ENCODE measurements around the gene SH3YL1.

Gene SH3YL1

DNA sequence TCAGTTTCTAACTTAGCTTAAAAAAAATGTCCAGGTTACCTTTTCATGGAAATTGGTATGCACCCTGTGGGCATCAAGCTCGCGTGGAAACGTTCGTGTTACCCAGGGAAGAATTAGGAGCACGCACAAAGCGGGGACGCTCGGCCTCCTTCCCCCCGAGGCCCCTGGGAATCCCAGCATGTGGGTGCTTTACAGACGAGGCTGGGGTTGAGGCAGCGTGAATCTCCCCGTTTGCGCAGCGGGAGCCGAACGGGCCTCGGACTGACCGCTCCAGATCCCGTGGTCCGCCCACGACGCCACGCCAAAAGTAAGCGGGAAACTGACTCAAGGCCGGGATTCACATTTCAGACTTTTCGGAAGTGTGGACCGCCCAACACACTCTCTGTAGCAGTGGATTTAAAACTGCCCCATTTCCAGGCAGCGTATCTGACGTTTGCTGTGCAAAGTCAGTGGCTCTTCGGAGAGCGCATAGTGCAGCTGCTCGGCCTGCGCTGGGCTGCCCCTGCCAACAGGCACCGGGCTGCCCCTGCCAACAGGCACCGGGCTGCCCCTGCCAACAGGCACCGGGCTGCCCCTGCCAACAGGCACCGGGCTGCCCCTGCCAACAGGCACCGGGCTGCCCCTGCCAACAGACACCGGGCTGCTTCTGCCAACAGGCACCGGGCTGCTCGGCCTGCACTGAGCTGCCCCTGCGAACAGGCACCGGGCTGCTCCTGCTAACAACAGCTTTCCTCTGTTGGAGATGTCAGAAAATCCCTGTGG, 49.7 kb downstream of the SH3YL1 start:
- DNase-seq (ENCODE audit: low spot score), result peak; percentile 35

DNA sequence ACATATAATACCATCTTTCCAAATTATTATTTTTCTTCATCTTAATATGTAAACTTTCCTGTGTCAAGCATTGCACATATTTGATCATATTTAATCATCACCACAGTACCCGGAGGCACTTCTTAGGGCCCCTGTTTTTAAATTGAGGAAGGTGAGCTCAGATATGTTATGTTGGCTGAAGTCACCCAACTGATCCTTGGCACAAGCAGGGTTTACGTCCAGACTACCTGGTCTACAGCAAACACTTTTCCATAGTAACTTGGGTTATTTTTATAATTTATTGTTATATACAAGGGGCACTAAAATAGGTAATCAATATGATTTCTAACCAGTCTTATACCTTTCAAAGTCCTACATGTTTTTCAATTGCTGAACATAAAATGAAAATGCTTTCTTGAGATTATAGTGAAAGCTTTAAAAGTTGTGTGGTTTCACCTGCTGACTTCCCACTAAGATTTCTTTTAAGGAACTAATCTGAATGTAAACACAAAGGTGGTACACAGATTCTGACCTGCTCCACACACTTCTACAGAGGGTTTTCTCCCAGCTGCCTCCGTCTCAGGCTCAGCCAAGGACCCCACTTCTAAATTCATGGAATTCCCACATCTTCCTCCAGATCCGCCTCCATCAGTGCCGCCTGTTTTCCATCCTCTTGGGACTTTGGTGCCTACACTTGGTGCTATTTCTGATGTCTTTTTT, 52.2 kb downstream of the SH3YL1 start:
- DNase-seq (ENCODE audit: low spot score), result no peak

DNA sequence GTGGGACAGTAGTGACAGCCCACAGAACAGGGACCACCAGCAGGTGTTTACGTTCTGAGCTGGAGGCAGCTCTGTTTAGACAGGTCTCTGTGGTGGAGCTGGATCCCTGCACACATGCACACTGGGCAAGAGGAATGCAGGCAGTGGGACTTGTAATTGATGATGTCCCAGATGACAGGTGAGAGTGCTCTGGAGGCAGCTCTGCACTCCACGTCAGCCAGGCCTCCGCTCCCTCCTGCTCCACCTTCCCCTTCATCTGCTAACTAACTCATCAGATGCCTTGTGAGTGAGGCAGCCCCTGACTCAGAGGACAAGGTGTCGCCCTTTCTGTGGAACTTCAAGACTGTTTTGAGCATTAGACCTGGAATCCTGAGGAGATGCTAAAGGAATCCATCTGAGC, 53.2 kb downstream of the SH3YL1 start:
- DNase-seq (ENCODE audit: low spot score), result no peak

GRCh38 chr2:209470-209869, 54.4 kb downstream of the SH3YL1 start:
- no peak for DNase-seq (ENCODE audit: low spot score)

DNA sequence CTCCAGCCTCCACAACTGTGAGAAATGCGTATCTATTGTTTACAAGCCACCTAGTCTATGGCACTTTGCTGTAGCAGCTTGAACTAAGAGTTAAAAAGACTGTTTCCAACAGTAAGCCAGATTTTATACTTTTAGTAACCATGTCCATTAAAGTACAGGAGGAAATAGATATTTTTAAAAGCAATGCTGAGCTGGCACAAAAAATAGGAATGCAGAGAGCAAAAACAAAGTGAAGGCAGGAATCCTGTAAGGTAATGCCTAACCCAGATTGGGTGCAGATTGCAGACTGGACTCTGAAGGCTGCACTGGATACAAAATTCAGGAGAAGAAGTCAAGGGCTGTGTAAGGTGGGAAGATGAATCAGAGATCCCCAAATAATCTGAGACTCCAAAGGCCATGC, 55.5 kb downstream of the SH3YL1 start:
- DNase-seq (ENCODE audit: low spot score), result no peak

DNA sequence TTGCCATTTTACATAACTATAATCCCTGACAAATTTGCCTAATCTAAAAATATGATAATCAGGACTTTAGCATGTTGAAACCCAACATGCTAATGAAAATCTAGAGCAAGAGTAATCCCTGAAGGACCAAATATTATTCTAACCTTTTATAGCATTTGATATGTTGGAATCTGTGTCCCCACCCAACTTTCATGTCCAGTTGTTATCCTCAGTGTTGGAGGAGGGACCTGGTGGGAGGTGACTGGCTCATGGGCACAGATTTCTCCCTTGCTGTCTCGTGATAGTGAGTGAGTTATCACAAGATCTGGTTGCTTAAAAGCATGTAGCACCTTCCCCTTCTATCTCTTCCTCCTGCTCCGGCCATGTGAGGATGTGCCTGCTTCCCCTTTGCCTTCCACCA, 59.8 kb downstream of the SH3YL1 start:
- DNase-seq (ENCODE audit: low spot score), result no peak

- no peak for DNase-seq (ENCODE audit: low spot score)
Observed at GRCh38 chr2:203401-203800, 60.4 kb downstream of the SH3YL1 start.

DNA sequence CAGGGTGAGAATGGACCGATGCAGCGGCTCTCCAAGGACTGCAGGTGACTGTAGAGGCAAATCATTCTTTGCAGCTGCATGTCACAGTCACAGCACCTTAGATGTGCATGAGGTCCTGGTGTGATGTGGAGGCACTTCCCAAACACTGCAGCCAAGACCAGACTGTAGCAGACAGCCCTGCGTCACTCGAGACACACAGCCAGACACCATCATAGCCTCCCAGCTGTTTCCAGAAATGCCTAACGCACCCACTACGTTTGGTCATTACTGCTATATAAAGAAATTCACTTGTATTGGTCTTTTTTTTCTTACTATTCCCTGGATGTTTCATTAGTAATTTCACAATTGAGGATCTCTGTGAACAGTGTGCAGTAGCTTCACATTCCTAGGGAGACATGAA, 60.9 kb downstream of the SH3YL1 start:
- no peak for DNase-seq (ENCODE audit: low spot score)

GRCh38 chr2:201648-202433, 62.0 kb downstream of the SH3YL1 start:
- no peak for DNase-seq (ENCODE audit: low spot score)

GRCh38 chr2:199041-199966, 64.5 kb downstream of the SH3YL1 start:
- no peak for DNase-seq (ENCODE audit: low spot score)

- no peak for DNase-seq (ENCODE audit: low spot score)
Observed at GRCh38 chr2:196406-196805, 67.4 kb downstream of the SH3YL1 start.

- DNase-seq (ENCODE audit: low spot score), result no peak
Observed at GRCh38 chr2:195932-196331, 67.9 kb downstream of the SH3YL1 start.

GRCh38 chr2:193141-193671, 70.6 kb downstream of the SH3YL1 start:
- peak; percentile 51 for DNase-seq (ENCODE audit: low spot score)

GRCh38 chr2:191311-192190, 72.3 kb downstream of the SH3YL1 start:
- no peak for DNase-seq (ENCODE audit: low spot score)

- no peak for DNase-seq (ENCODE audit: low spot score)
Observed at GRCh38 chr2:187825-188224, 76.0 kb downstream of the SH3YL1 start.

- no peak for DNase-seq (ENCODE audit: low spot score)
Observed at GRCh38 chr2:185221-185620, 78.6 kb downstream of the SH3YL1 start.

DNA sequence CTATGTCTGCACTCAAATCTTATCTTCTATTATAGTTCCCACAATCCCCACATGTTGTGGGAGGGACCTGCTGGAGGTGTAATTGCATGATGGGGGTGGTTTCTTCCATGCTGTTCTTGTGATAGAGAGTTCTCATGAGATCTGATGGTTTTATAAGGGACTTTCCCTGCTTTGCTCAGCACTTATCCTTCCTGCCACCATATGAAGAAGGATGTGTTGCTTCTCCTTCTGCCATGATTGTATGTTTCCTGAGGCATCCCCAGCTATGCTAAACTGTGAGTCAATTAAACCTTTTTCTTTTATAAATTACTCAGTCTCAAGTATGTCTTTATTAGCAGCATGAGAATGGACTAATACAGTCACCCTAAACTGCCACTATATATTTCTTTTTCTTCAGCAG, 79.1 kb downstream of the SH3YL1 start:
- no peak for DNase-seq (ENCODE audit: low spot score)

DNA sequence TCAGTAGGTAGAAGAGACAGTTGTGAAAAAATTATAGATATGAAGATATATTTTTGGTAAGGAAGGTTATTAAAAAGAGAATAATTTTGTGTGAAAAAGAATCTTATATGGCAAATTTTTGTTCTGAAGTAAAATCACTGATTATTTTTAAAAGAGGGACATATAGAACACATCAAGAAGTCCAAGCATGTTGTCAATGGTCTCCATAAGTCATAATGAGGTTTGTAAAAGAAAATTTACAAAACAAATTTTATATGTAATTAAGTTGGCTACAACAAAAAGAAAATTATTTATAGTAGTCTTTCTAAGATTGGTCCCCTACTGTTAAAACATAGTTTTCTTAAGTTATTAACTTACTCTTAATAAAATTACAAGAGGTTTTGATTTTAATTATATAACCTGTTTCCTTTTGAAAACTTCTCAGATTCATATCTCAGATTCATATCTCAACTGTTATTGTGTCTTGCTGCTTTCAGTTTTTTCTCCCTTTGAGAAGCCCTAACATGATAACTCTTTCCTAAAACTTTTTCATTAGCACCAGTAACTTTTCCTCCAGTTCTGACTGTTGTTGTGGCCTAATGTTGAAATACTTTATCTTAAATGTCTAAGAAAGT, 81.2 kb downstream of the SH3YL1 start:
- no peak for DNase-seq (ENCODE audit: low spot score)

GRCh38 chr2:180311-180710, 83.5 kb downstream of the SH3YL1 start:
- DNase-seq (ENCODE audit: low spot score), result no peak

GRCh38 chr2:179886-180285, 83.9 kb downstream of the SH3YL1 start:
- DNase-seq (ENCODE audit: low spot score), result no peak

Measured in GM03348 (cell line).